Mesothelial cell of epicardium (in vitro differentiated cells): ENCODE data around the gene PPP2R5D. TPM values are rescaled to one million over a fixed set of nuclear protein-coding genes. Genes with fewer than 3 reads are reported as not detected.
A peak's percentile ranks its signal among the peaks of the same experiment; 100 is the strongest.
"Not testable (repeated sequence)": the region's sequence is repeated elsewhere in the genome, so short reads cannot be mapped to it uniquely, and the experiment has no call there.

Source experiments
- DNase-seq, 2 experiments: peaks; one replicate each; pipeline ENCODE4 v3.0.0; 2021; ENCODE audit warnings: low spot score in 2 of 2; ENCODE audit not compliant: unreplicated experiment in 2 of 2
- H3K27ac Mint-ChIP-seq: 2 replicates; pipeline ENCODE4 v1.8.0; 2021; ENCODE audit warnings: mixed read lengths
- H3K27me3 Mint-ChIP-seq: 2 replicates; pipeline ENCODE4 v1.8.0; 2021; ENCODE audit warnings: low read depth, mixed read lengths
- H3K36me3 Mint-ChIP-seq: 2 replicates; pipeline ENCODE4 v1.8.0; 2021; ENCODE audit warnings: mixed read lengths
- H3K4me1 Mint-ChIP-seq: 2 replicates; pipeline ENCODE4 v1.8.0; 2021; ENCODE audit warnings: mixed read lengths
- H3K4me3 Mint-ChIP-seq: 2 replicates; pipeline ENCODE4 v1.8.0; 2021; ENCODE audit warnings: mild to moderate bottlenecking, moderate library complexity, mixed read lengths
- H3K9me3 Mint-ChIP-seq: 2 replicates; pipeline ENCODE4 v1.8.0; 2021; ENCODE audit warnings: mixed read lengths
- total RNA-seq: library from RNA; stranded (reverse); gene quantifications from 3 replicates; pipeline ENCODE4 v1.2.1, GENCODE V29; 2021
- TF ChIP-seq, protein P1 (sequence below): fragments of 200-600 bp; sonication (generic); IDR thresholded peaks from one replicate; pipeline ENCODE4 v1.5.0; 2021; ENCODE audit warnings: antibody characterized with exemption; ENCODE audit not compliant: unreplicated experiment

PPP2R5D gene
- total RNA-seq, 1 donor from 2014 or later: 46.2 TPM

DNA sequence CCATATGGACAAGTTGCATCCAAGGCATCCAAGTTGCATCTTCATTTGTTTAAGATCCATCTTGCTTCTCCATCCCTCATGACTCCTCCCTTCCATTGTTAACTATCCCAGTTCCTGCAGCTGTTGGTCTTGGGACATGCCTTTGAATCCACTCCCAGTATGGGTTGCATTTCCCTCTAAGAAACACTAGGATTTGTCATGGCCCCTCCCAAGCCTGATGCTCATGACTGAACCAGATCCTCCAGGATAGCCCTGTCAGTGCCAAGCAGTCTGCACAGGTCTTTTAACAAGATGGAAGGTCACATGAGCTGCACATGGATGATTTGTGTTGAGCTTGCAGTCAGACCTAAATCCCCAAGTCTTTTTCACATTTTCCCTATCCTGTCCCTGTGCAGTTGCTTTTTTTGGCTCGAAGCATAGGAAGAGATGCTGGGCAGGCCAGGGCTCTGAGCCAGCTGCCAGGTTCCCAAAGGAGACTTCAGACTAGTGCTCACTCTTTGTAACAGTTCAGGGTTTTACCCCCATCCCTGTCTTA lies 4.2 kb downstream of the PPP2R5D start:
- H3K27me3 Mint-ChIP-seq: no peaks in the 10 kb centered on the region
- no peak for DNase-seq
- TF ChIP-seq, protein P1, sequence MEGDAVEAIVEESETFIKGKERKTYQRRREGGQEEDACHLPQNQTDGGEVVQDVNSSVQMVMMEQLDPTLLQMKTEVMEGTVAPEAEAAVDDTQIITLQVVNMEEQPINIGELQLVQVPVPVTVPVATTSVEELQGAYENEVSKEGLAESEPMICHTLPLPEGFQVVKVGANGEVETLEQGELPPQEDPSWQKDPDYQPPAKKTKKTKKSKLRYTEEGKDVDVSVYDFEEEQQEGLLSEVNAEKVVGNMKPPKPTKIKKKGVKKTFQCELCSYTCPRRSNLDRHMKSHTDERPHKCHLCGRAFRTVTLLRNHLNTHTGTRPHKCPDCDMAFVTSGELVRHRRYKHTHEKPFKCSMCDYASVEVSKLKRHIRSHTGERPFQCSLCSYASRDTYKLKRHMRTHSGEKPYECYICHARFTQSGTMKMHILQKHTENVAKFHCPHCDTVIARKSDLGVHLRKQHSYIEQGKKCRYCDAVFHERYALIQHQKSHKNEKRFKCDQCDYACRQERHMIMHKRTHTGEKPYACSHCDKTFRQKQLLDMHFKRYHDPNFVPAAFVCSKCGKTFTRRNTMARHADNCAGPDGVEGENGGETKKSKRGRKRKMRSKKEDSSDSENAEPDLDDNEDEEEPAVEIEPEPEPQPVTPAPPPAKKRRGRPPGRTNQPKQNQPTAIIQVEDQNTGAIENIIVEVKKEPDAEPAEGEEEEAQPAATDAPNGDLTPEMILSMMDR: no peak
- H3K36me3 Mint-ChIP-seq: peaks cover 19% of the 10 kb centered on the region
- peaks cover 27% of the 10 kb centered on the region for H3K4me1 Mint-ChIP-seq
- H3K27ac Mint-ChIP-seq: no peak overlapping the region
- H3K4me3 Mint-ChIP-seq: no peak overlapping the region
- no peaks in the 10 kb centered on the region for H3K9me3 Mint-ChIP-seq

DNA sequence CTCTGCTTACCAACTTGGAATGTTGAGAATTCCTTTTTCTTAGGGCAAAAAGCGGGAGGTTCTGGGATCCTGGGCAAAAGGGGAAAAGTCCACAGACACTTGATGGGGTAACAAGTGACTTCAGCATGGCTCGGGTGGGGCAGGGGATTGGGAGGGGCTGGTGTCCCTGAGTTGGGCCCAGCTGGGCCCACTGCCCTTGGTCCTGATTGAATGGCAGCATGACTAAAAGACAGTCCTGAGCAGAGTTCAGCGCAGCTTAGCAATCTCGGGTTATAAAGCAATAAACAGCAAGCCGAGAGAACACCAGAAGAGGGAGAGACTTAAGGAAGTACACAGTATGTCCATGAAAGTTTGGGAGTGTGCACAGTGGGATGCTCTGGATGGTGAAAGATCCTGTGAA lies 5.6 kb downstream of the PPP2R5D start:
- peaks cover 20% of the 10 kb centered on the region for H3K36me3 Mint-ChIP-seq
- TF ChIP-seq, protein P1: no peak
- H3K4me3 Mint-ChIP-seq: no peak overlapping the region
- H3K27me3 Mint-ChIP-seq: no peaks in the 10 kb centered on the region
- no peak overlapping the region for H3K27ac Mint-ChIP-seq
- no peaks in the 10 kb centered on the region for H3K9me3 Mint-ChIP-seq
- DNase-seq: no peak
- H3K4me1 Mint-ChIP-seq: peaks cover 21% of the 10 kb centered on the region

DNA sequence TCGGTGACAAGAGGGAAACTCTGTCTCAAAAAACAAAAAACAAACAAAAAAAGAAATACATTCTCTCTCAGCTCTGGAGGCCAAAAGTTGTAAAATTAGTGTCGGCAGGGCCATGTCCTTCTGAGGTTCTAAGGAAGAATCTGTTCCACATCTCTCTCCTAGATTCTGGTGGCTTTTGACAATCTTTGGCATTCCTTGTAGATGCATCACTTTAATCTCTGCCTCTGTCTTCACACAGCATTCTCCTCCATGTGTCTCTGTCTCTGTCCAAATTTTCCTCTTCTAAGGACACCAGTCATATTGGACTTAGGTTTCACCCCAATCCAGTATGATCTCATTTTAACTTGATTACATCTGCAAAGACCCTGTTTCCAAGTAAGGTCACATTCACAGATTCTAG lies 9.1 kb downstream of the PPP2R5D start:
- TF ChIP-seq, protein P1: no peak
- no peak for DNase-seq
- H3K36me3 Mint-ChIP-seq: peaks cover 20% of the 10 kb centered on the region
- no peaks in the 10 kb centered on the region for H3K4me1 Mint-ChIP-seq
- H3K4me3 Mint-ChIP-seq: no peak overlapping the region
- H3K9me3 Mint-ChIP-seq: no peaks in the 10 kb centered on the region
- no peak overlapping the region for H3K27ac Mint-ChIP-seq
- H3K27me3 Mint-ChIP-seq: no peaks in the 10 kb centered on the region

DNA sequence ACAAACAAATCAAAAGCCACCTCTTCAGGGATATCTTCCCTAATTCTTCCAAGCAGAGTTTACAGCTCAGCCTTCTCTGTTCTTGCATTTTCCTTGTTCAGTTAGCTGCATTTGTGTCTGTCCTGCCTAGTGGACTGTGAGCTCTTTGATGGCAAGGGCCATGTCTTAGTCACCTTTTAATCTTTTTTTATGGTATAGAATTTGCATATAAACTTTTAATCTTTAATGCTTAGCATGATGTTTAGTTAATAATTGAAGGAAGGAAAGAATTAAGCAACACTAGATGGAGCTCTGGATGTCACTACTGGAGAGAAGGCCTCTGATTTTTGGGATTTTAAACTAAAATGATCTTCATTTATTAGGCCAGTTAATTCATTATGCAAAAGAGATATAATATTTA lies 12.1 kb downstream of the PPP2R5D start:
- no peak for DNase-seq
- Mint-ChIP-seq H3K4me3 (no peak overlapping the region), H3K27ac (peak overlapping the region; percentile 40), H3K36me3 (peaks cover 7% of the 10 kb centered on the region), H3K4me1 (no peaks in the 10 kb centered on the region), H3K27me3 (no peaks in the 10 kb centered on the region), H3K9me3 (no peaks in the 10 kb centered on the region)
- TF ChIP-seq, protein P1: no peak

DNA sequence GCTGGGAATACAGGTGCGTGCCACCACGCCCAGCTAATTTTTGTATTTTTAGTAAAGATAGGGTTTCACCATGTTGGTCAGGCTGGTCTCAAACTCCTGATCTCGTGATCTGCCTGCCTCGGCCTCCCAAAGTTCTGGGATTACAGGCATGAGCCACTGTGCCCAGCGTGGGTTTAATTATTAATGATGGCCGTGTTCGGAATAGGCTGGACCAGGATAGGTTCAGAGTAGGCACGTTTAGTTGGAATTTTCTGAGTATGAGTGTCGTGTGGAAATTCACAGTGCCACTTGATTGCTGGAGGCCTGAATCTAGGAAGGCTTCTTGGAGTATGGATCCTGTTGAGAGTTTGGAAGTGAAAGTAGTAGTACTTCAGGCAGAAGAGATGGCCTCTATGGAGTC lies 13.8 kb downstream of the PPP2R5D start:
- H3K27ac Mint-ChIP-seq, DNase-seq, H3K4me1 Mint-ChIP-seq, H3K9me3 Mint-ChIP-seq, H3K27me3 Mint-ChIP-seq, H3K36me3 Mint-ChIP-seq, H3K4me3 Mint-ChIP-seq: not testable (repeated sequence)

DNA sequence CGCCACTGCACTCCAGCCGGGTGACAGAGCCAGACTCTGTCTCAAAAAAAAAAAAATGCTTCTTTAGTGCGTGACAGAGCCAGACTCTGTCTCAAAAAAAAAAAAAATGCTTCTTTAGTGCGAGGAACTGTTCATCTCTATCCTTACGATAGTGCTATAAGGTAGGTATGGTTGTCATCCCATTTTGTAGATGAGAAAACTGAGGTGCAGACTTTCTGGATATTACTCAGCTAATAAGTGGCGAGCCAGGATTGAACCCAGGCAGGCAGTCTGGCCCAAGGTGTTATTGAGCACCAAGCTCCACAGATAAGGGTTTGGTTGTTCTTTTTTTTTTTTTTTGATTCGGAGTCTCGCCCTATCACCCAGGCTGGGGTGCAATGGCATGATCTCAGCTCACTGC lies 17.5 kb downstream of the PPP2R5D start:
- Mint-ChIP-seq H3K36me3 (peaks cover 10% of the 10 kb centered on the region), H3K9me3 (no peaks in the 10 kb centered on the region), H3K27me3 (no peaks in the 10 kb centered on the region), H3K4me1 (no peaks in the 10 kb centered on the region), H3K27ac (no peak overlapping the region), H3K4me3 (no peak overlapping the region)
- no peak for DNase-seq
- TF ChIP-seq, protein P1: no peak
